ENCODE measurements around the gene ERBB3.

ERBB3 gene

DNA sequence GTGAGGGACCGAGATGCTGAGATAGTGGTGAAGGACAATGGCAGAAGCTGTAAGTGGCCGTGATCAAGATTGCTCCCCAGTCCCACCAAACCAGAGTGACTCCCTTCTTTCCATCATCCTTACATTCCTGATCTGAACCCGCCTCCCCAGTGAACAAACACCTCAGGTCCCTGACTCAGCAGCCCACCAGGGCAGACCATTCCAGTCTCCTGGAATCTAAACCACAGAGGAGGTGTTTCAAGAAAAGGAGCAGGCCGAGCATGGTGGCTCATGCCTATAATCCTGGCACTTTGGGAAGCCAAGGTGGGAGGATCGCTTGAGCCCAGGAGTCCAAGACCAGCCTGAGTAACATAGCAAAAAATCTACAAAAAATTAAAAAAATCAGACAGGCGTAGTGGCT is 6.6 kb downstream of the ERBB3 start:
- no peak for DNase-seq (ENCODE audit: low spot score)
- Histone ChIP-seq H3K4me3 (no peak overlapping the region), H3K27ac (no peak overlapping the region)
- TF ChIP-seq, protein P1, sequence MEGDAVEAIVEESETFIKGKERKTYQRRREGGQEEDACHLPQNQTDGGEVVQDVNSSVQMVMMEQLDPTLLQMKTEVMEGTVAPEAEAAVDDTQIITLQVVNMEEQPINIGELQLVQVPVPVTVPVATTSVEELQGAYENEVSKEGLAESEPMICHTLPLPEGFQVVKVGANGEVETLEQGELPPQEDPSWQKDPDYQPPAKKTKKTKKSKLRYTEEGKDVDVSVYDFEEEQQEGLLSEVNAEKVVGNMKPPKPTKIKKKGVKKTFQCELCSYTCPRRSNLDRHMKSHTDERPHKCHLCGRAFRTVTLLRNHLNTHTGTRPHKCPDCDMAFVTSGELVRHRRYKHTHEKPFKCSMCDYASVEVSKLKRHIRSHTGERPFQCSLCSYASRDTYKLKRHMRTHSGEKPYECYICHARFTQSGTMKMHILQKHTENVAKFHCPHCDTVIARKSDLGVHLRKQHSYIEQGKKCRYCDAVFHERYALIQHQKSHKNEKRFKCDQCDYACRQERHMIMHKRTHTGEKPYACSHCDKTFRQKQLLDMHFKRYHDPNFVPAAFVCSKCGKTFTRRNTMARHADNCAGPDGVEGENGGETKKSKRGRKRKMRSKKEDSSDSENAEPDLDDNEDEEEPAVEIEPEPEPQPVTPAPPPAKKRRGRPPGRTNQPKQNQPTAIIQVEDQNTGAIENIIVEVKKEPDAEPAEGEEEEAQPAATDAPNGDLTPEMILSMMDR (IDR thresholded peaks at IDR 0.05), result no peak

DNA sequence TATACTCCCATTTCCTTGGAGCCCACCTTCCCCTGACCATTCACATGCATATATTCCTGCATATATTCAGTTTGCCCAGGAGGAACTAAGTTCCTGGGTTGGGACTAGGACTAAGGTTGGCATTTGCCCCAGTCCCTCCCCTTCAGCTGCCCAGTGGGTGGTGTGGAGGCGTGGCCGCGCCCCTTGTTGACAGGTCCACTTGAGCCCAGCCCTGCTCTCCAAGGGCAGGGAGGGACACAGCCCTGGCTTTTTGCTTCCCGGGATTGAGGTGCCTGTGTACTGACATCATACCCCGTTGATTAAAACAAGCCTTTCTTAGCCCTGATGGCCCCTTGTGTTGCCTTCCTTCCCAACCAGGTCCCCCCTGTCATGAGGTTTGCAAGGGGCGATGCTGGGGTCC is 7.3 kb downstream of the ERBB3 start:
- Histone ChIP-seq H3K4me3 (no peak overlapping the region), H3K27ac (no peak overlapping the region)
- no peak for DNase-seq (ENCODE audit: low spot score)
- TF ChIP-seq, protein P1 (IDR thresholded peaks at IDR 0.05), result no peak

DNA sequence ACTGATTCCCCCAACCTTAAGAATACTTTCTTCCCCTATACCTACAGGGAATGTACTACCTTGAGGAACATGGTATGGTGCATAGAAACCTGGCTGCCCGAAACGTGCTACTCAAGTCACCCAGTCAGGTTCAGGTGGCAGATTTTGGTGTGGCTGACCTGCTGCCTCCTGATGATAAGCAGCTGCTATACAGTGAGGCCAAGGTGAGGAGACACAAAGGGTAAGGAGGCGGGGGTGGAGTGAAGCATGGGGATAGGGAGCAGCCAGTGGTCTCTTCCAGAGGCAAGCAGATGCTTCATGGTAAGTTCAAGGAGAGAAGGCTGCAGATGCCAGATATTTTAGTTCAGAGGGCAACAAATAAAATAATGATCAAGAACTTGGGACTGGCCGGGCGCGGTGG is 17.8 kb downstream of the ERBB3 start:
- no peak for DNase-seq (ENCODE audit: low spot score)
- no peak overlapping the region for H3K27ac ChIP-seq
- TF ChIP-seq, protein P1 (IDR thresholded peaks at IDR 0.05), result no peak
- no peak overlapping the region for H3K4me3 ChIP-seq

DNA sequence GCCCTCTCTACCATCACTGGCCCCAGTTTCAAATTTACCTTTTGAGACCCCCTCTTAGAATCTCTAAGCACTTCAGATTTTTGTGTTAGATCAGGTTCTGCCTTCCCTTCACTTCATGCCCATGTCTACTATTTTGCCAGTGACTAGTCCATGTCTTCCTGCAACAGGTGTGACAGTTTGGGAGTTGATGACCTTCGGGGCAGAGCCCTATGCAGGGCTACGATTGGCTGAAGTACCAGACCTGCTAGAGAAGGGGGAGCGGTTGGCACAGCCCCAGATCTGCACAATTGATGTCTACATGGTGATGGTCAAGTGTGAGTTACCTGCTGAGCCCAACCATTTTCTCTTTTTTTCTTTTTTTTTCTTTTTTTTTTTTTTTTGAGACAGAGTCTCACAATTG is 18.6 kb downstream of the ERBB3 start:
- no peak overlapping the region for H3K4me3 ChIP-seq
- no peak overlapping the region for H3K27ac ChIP-seq
- DNase-seq (ENCODE audit: low spot score), result no peak
- TF ChIP-seq, protein P1 (IDR thresholded peaks at IDR 0.05), result no peak

DNA sequence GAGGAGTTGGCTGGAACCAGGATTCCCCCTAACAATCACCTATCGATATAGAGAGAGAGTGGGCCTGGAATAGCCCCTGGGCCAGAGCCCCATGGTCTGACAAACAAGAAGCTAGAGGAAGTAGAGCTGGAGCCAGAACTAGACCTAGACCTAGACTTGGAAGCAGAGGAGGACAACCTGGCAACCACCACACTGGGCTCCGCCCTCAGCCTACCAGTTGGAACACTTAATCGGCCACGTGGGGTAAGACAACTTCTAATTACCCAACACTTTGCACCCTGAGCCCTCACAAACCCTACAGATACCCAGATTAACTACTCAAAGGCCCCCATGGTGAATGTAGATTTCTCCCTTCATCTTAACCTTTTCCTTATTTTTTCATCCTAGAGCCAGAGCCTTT is 19.8 kb downstream of the ERBB3 start:
- TF ChIP-seq, protein P1 (IDR thresholded peaks at IDR 0.05), result no peak

DNA sequence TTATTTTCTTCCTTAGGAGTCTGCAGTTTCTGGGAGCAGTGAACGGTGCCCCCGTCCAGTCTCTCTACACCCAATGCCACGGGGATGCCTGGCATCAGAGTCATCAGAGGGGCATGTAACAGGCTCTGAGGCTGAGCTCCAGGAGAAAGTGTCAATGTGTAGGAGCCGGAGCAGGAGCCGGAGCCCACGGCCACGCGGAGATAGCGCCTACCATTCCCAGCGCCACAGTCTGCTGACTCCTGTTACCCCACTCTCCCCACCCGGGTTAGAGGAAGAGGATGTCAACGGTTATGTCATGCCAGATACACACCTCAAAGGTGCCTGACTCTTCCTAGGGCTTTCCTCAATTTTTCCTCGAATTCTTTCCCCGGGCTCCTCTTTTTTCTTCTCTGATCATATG is 21.1 kb downstream of the ERBB3 start:
- DNase-seq (ENCODE audit: low spot score), result no peak
- TF ChIP-seq, protein P1 (IDR thresholded peaks at IDR 0.05), result no peak
- Histone ChIP-seq H3K27ac (no peak overlapping the region), H3K4me3 (no peak overlapping the region)

More for the DNA sequence above, 19.8 kb downstream of the ERBB3 start:
- DNase-seq (ENCODE audit: low spot score), result no peak
- Histone ChIP-seq H3K4me3 (no peak overlapping the region), H3K27ac (no peak overlapping the region)

DNA sequence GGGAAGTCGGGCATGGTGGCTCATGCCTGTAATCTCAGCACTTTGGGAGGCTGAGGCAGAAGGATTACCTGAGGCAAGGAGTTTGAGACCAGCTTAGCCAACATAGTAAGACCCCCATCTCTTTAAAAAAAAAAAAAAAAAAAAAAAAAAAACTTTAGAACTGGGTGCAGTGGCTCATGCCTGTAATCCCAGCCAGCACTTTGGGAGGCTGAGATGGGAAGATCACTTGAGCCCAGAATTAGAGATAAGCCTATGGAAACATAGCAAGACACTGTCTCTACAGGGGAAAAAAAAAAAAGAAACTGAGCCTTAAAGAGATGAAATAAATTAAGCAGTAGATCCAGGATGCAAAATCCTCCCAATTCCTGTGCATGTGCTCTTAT is 22.7 kb downstream of the ERBB3 start:
- DNase-seq (ENCODE audit: low spot score), result no peak
- Histone ChIP-seq H3K27ac (no peak overlapping the region), H3K4me3 (no peak overlapping the region)
- TF ChIP-seq, protein P1 (IDR thresholded peaks at IDR 0.05), result no peak
